DND-41 (cell line): ENCODE measurements around the gene HIGD1B.

Source experiments
- ATAC-seq: fragments of 200-7000 bp; cut with Tn5 transposase; 3 replicates; pipeline ENCODE4 v1.9.1; 2021; ENCODE audit warnings: low read depth; ENCODE audit not compliant: insufficient read depth
- DNase-seq: peaks from one replicate; pipeline ENCODE4 v3.0.0-alpha.2; 2020
- H2AFZ ChIP-seq: 2 replicates; pipeline ENCODE4 v1.6.0; 2012; ENCODE audit warnings: low read depth, low read length
- H3K27ac ChIP-seq: 2 replicates; pipeline ENCODE4 v1.5.1; 2012; ENCODE audit warnings: low read length, inconsistent platforms
- H3K27me3 ChIP-seq: fragments of 200-600 bp; sonication (generic); 2 replicates; pipeline ENCODE4 v1.6.0; 2012; ENCODE audit warnings: low read length, mild to moderate bottlenecking, inconsistent platforms; ENCODE audit not compliant: insufficient read depth, poor library complexity
- H3K36me3 ChIP-seq: 2 replicates; pipeline ENCODE4 v1.5.1; 2012; ENCODE audit warnings: low read length, inconsistent platforms; ENCODE audit not compliant: insufficient read depth
- H3K4me1 ChIP-seq: 2 replicates; pipeline ENCODE4 v1.5.1; 2012; ENCODE audit warnings: mild to moderate bottlenecking, low read length; ENCODE audit not compliant: insufficient read depth
- H3K4me2 ChIP-seq: 2 replicates; pipeline ENCODE4 v1.6.0; 2012; ENCODE audit warnings: mild to moderate bottlenecking, moderate library complexity, low read length, inconsistent platforms; ENCODE audit not compliant: insufficient read depth
- H3K4me3 ChIP-seq, 2 experiments: fragments of 200-600 bp in 1 of 2; shearing (Covaris generic) in 1 of 2; 2 replicates each; pipeline ENCODE4 v1.5.1; 2012 to 2016; ENCODE audit warnings: inconsistent platforms in 2 of 2, low read length in 2 of 2, mild to moderate bottlenecking in 2 of 2, low read depth in 1 of 2, moderate library complexity in 1 of 2
- H3K79me2 ChIP-seq: 2 replicates; pipeline ENCODE4 v1.6.0; 2012; ENCODE audit warnings: low read length, inconsistent platforms; ENCODE audit not compliant: insufficient read depth
- H3K9ac ChIP-seq: 2 replicates; pipeline ENCODE4 v1.6.0; 2012; ENCODE audit warnings: low read depth, mild to moderate bottlenecking, inconsistent platforms, low read length, moderate library complexity
- H3K9me3 ChIP-seq: 2 replicates; pipeline ENCODE4 v1.5.1; 2012; ENCODE audit warnings: low read length, moderate library complexity, mild to moderate bottlenecking, inconsistent platforms; ENCODE audit not compliant: insufficient read depth, severe bottlenecking
- H4K20me1 ChIP-seq: 2 replicates; pipeline ENCODE4 v1.6.0; 2012; ENCODE audit warnings: low read length; ENCODE audit not compliant: insufficient read depth
- CTCF ChIP-seq: IDR thresholded peaks from 2 replicates; pipeline ENCODE4 v1.5.1; 2012; ENCODE audit warnings: borderline replicate concordance, low read length, moderate library complexity, mild to moderate bottlenecking; ENCODE audit not compliant: poor library complexity, severe bottlenecking; ENCODE audit errors: extremely low read depth
- EZH2 ChIP-seq: IDR thresholded peaks from 3 replicates; pipeline ENCODE4 v1.6.1; 2012; ENCODE audit warnings: borderline replicate concordance, low read depth, mild to moderate bottlenecking, moderate library complexity, low read length, inconsistent platforms; ENCODE audit not compliant: severe bottlenecking

Gene HIGD1B

GRCh38 chr17:44863061-44863918 is 15.6 kb downstream of the HIGD1B start:
- Histone ChIP-seq H3K36me3 (peaks cover 89% of the 10 kb centered on the region), H3K4me3 (no peak overlapping the region), H3K27ac (no peak overlapping the region), H3K9me3 (no peaks in the 10 kb centered on the region), H3K4me2 (no peak overlapping the region), H3K4me1 (no peaks in the 10 kb centered on the region), H2AFZ (no peak overlapping the region), H3K9ac (no peak overlapping the region), H3K79me2 (no peaks in the 10 kb centered on the region), H4K20me1 (peaks cover 8% of the 10 kb centered on the region), H3K27me3 (no peaks in the 10 kb centered on the region)
- DNase-seq, result no peak
- no peak for ATAC-seq
- TF ChIP-seq CTCF (no peak), EZH2 (no peak)

GRCh38 chr17:44864831-44865230 is 17.1 kb downstream of the HIGD1B start:
- Histone ChIP-seq H4K20me1 (peaks cover 10% of the 10 kb centered on the region; the same call in 1 of the 2 replicates), H3K27ac (no peak overlapping the region), H3K36me3 (peaks cover 89% of the 10 kb centered on the region), H3K4me3 (no peak overlapping the region), H3K9me3 (no peaks in the 10 kb centered on the region), H3K27me3 (no peaks in the 10 kb centered on the region), H3K9ac (no peak overlapping the region), H3K4me2 (no peak overlapping the region), H3K79me2 (no peaks in the 10 kb centered on the region), H3K4me1 (no peaks in the 10 kb centered on the region), H2AFZ (no peak overlapping the region)
- no peak for TF ChIP-seq CTCF
- DNase-seq (no peak), ATAC-seq (peak; percentile 46; the same call in 2 of the 3 replicates)

GRCh38 chr17:44865231-44865660 is 17.6 kb downstream of the HIGD1B start:
- H3K79me2 ChIP-seq, result no peaks in the 10 kb centered on the region

More at GRCh38 chr17:44865231-44865660, 17.6 kb downstream of the HIGD1B start:
- Histone ChIP-seq H3K4me1 (no peaks in the 10 kb centered on the region), H3K36me3 (peaks cover 89% of the 10 kb centered on the region), H3K27me3 (no peaks in the 10 kb centered on the region), H3K27ac (no peak overlapping the region), H3K4me3 (no peak overlapping the region), H3K9me3 (no peaks in the 10 kb centered on the region), H3K4me2 (no peak overlapping the region), H2AFZ (no peak overlapping the region), H3K9ac (no peak overlapping the region), H4K20me1 (peaks cover 10% of the 10 kb centered on the region; the same call in 1 of the 2 replicates)
- ATAC-seq (peak; percentile 90), DNase-seq (peak; percentile 71)
- peak; percentile 93 for TF ChIP-seq CTCF
- no peak for TF ChIP-seq EZH2
